ENCODE measurements around the gene GALK2. TPM values are rescaled to one million over a fixed set of nuclear protein-coding genes. Genes with fewer than 3 reads are reported as not detected.

The GALK2 gene
- total and polyA plus RNA-seq, 2 experiments from 2014 or later, result 11.5 to 23.0 TPM

GRCh38 chr15:49168016-49168415 lies 2.0 kb upstream of the GALK2 start:
- no peak for TF ChIP-seq JUNB (IDR thresholded peaks at IDR 0.05; ENCODE audit: unreplicated experiment)
- TF ChIP-seq, protein P1, sequence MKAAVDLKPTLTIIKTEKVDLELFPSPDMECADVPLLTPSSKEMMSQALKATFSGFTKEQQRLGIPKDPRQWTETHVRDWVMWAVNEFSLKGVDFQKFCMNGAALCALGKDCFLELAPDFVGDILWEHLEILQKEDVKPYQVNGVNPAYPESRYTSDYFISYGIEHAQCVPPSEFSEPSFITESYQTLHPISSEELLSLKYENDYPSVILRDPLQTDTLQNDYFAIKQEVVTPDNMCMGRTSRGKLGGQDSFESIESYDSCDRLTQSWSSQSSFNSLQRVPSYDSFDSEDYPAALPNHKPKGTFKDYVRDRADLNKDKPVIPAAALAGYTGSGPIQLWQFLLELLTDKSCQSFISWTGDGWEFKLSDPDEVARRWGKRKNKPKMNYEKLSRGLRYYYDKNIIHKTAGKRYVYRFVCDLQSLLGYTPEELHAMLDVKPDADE (IDR thresholded peaks at IDR 0.05), result no peak
- no peak for TF ChIP-seq REST (IDR thresholded peaks at IDR 0.05; ENCODE audit: unreplicated experiment)
- TF ChIP-seq ZNF331 (CRISPR knock-in tag; IDR thresholded peaks at IDR 0.05; ENCODE audit: low read depth), result no peak
- TF ChIP-seq POLR2AphosphoS5 (IDR thresholded peaks at IDR 0.05; ENCODE audit: low read depth), result no peak
- Histone ChIP-seq H4K20me1 (replicated peaks; ENCODE audit: insufficient read depth) (no peaks in the 10 kb centered on the region), H2AFZ (no peak overlapping the region), H3K4me3 (no peak overlapping the region), H3K4me2 (no peak overlapping the region), H3K9me2 (ENCODE audit: insufficient read depth) (no peaks in the 10 kb centered on the region), H3K27ac (ENCODE audit: low read depth) (no peak overlapping the region), H3K27me3 (ENCODE audit: insufficient read depth) (no peaks in the 10 kb centered on the region), H3K4me1 (ENCODE audit: insufficient read depth) (no peaks in the 10 kb centered on the region), H3F3A (replicated peaks; ENCODE audit: low read depth) (no peaks in the 10 kb centered on the region), H3K36me3 (ENCODE audit: insufficient read depth) (no peaks in the 10 kb centered on the region), H3K79me2 (replicated peaks; ENCODE audit: insufficient read depth) (peaks cover 10% of the 10 kb centered on the region; the same call in 1 of the 2 replicates)
- Mint-ChIP-seq H3K27me3 (ENCODE audit: insufficient read depth, low read depth, poor library complexity) (peaks cover 3% of the 10 kb centered on the region), H3K4me1 (peaks cover 7% of the 10 kb centered on the region), H3K4me3 (no peak overlapping the region), H3K9me3 (no peaks in the 10 kb centered on the region), H3K36me3 (ENCODE audit: low read depth) (no peaks in the 10 kb centered on the region), H3K27ac (no peak overlapping the region)
- no peak for ATAC-seq
- no peak for DNase-seq (ENCODE audit: low spot score)

DNA sequence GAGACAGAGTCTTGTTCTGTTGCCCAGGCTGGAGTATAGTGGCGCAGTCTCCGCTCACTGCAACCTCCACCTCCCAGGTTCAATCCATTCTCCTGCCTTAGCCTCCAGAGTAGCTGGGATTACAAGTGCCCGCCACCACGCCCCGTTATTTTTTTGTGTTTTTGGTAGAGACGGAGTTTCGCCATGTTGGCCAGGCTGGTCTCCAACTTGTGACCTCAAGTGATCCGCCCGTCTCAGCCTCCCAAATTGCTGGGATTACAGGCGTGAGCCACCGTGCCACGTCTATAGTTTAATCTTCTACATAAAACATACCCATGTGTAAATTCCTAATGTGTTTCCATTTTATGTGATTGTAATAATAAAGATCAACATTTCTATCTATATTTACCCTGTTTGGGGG lies 1.7 kb downstream of the GALK2 start:
- Histone ChIP-seq H3K36me3 (ENCODE audit: insufficient read depth) (no peaks in the 10 kb centered on the region), H3K4me3 (no peak overlapping the region), H3K4me1 (ENCODE audit: insufficient read depth) (no peaks in the 10 kb centered on the region), H3K79me2 (replicated peaks; ENCODE audit: insufficient read depth) (peaks cover 19% of the 10 kb centered on the region; the same call in 1 of the 2 replicates), H3K9me2 (ENCODE audit: insufficient read depth) (no peaks in the 10 kb centered on the region), H3K27me3 (ENCODE audit: insufficient read depth) (no peaks in the 10 kb centered on the region), H3K4me2 (no peak overlapping the region), H2AFZ (no peak overlapping the region), H3F3A (replicated peaks; ENCODE audit: low read depth) (no peaks in the 10 kb centered on the region), H3K27ac (ENCODE audit: low read depth) (no peak overlapping the region), H4K20me1 (replicated peaks; ENCODE audit: insufficient read depth) (no peaks in the 10 kb centered on the region)
- peaks cover 3% of the 10 kb centered on the region for H3K27me3 Mint-ChIP-seq (ENCODE audit: insufficient read depth, low read depth, poor library complexity)
- no peak overlapping the region for H3K4me3 Mint-ChIP-seq
- no peak for ATAC-seq
- peaks cover 17% of the 10 kb centered on the region for H3K36me3 Mint-ChIP-seq (ENCODE audit: low read depth)
- H3K27ac Mint-ChIP-seq, result no peak overlapping the region
- H3K9me3 Mint-ChIP-seq, result peaks cover 14% of the 10 kb centered on the region; the same call in 2 of the 3 replicates
- H3K4me1 Mint-ChIP-seq, result peaks cover 7% of the 10 kb centered on the region
- DNase-seq (ENCODE audit: low spot score), result no peak
- no peak for TF ChIP-seq ZNF331 (CRISPR knock-in tag; IDR thresholded peaks at IDR 0.05; ENCODE audit: low read depth)
- no peak for TF ChIP-seq POLR2AphosphoS5 (IDR thresholded peaks at IDR 0.05; ENCODE audit: low read depth)
- no peak for TF ChIP-seq JUNB (IDR thresholded peaks at IDR 0.05; ENCODE audit: unreplicated experiment)
- no peak for TF ChIP-seq EZH2 (IDR thresholded peaks at IDR 0.05; ENCODE audit: low read depth, unreplicated experiment)
- no peak for TF ChIP-seq ZNF114 (CRISPR knock-in tag; IDR thresholded peaks at IDR 0.05)
- TF ChIP-seq, protein P1 (IDR thresholded peaks at IDR 0.05), result no peak
- no peak for TF ChIP-seq NANOG (IDR thresholded peaks at IDR 0.05; ENCODE audit: borderline replicate concordance)
- TF ChIP-seq EZH2phosphoT487 (IDR thresholded peaks at IDR 0.05; ENCODE audit: unreplicated experiment), result no peak
